ENCODE measurements around the gene NNAT. TPM values are rescaled to one million over a fixed set of nuclear protein-coding genes. Genes with fewer than 3 reads are reported as not detected.

Gene NNAT
- total RNA-seq, 1 experiment from 2014 or later, result not detected

GRCh38 chr20:37565134-37565811, 44.2 kb downstream of the NNAT start:
- intact Hi-C loops (cut with micrococcal nuclease; ENCODE audit: unreplicated experiment), result loop anchor here (2.0 to 10.0 kb wide), 4 partner anchors 332 to 840 kb away; no protein-coding TSS in a partner anchor
- Histone ChIP-seq H3K9me3 (ENCODE audit: low read depth, low read length, poor library complexity, severe bottlenecking) (no peaks in the 10 kb centered on the region), H3K4me1 (ENCODE audit: insufficient read depth, low read length, poor library complexity, severe bottlenecking) (peaks cover 23% of the 10 kb centered on the region), H3K27ac (ENCODE audit: low read depth, low read length, poor library complexity, severe bottlenecking) (no peak overlapping the region), H3K4me3 (ENCODE audit: low read depth, low read length, poor library complexity, severe bottlenecking) (no peak overlapping the region), H3K27me3 (replicated peaks; ENCODE audit: insufficient read depth, low read depth, low read length, poor library complexity) (no peaks in the 10 kb centered on the region), H3K36me3 (ENCODE audit: insufficient read depth, low read length, poor library complexity, severe bottlenecking) (no peaks in the 10 kb centered on the region)
- DNase-seq (ENCODE audit: low spot score), result no peak
- BruUV-seq (replicated peaks), result no TSS peak
- POLR2A ChIA-PET (ENCODE audit: low non-redundant PET), result interaction anchor here (0.6 kb wide), 1 partner anchor 24 kb away, joined by 10 read pairs; no protein-coding TSS in a partner anchor
- TF ChIP-seq EZH2 (IDR thresholded peaks at IDR 0.05; ENCODE audit: borderline replicate concordance, low read depth, low read length, poor library complexity, severe bottlenecking) (no peak), CTCF (conservative IDR thresholded peaks at IDR 0.05; ENCODE audit: low read depth, low read length) (no peak)
- CTCF ChIA-PET, result interaction anchor here (0.5 kb wide), 2 partner anchors 32 to 427 kb away, joined by 5 to 7 read pairs; no protein-coding TSS in a partner anchor

GRCh38 chr20:37566590-37567330, 45.7 kb downstream of the NNAT start:
- Histone ChIP-seq H3K4me1 (ENCODE audit: insufficient read depth, low read length, poor library complexity, severe bottlenecking) (peaks cover 23% of the 10 kb centered on the region), H3K4me3 (ENCODE audit: low read depth, low read length, poor library complexity, severe bottlenecking) (no peak overlapping the region), H3K27ac (ENCODE audit: low read depth, low read length, poor library complexity, severe bottlenecking) (no peak overlapping the region), H3K36me3 (ENCODE audit: insufficient read depth, low read length, poor library complexity, severe bottlenecking) (no peaks in the 10 kb centered on the region), H3K9me3 (ENCODE audit: low read depth, low read length, poor library complexity, severe bottlenecking) (no peaks in the 10 kb centered on the region), H3K27me3 (replicated peaks; ENCODE audit: insufficient read depth, low read depth, low read length, poor library complexity) (no peaks in the 10 kb centered on the region)
- TF ChIP-seq EZH2 (IDR thresholded peaks at IDR 0.05; ENCODE audit: borderline replicate concordance, low read depth, low read length, poor library complexity, severe bottlenecking) (no peak), CTCF (conservative IDR thresholded peaks at IDR 0.05; ENCODE audit: low read depth, low read length) (no peak)
- no TSS peak for BruUV-seq (replicated peaks)
- CTCF ChIA-PET, result interaction anchor here (0.9 kb wide), 1 partner anchor 426 kb away, joined by 5 read pairs; no protein-coding TSS in a partner anchor
- no peak for DNase-seq (ENCODE audit: low spot score)
- intact Hi-C loops (cut with micrococcal nuclease; ENCODE audit: unreplicated experiment), result loop anchor here (5.0 to 10.0 kb wide), 2 partner anchors 331 to 838 kb away; no protein-coding TSS in a partner anchor
- POLR2A ChIA-PET (ENCODE audit: low non-redundant PET), result no interaction called here

GRCh38 chr20:37567331-37567665, 46.2 kb downstream of the NNAT start:
- no peaks in the 10 kb centered on the region for H3K27me3 ChIP-seq (replicated peaks; ENCODE audit: insufficient read depth, low read depth, low read length, poor library complexity)
- CTCF ChIA-PET, result interaction anchor here (0.9 kb wide), 1 partner anchor 426 kb away, joined by 5 read pairs; no protein-coding TSS in a partner anchor
- intact Hi-C loops (cut with micrococcal nuclease; ENCODE audit: unreplicated experiment), result loop anchor here (5.0 to 10.0 kb wide), 2 partner anchors 330 to 838 kb away; no protein-coding TSS in a partner anchor

More at GRCh38 chr20:37567331-37567665, 46.2 kb downstream of the NNAT start:
- DNase-seq (ENCODE audit: low spot score), result peak; percentile 21
- BruUV-seq (replicated peaks), result no TSS peak
- Histone ChIP-seq H3K4me3 (ENCODE audit: low read depth, low read length, poor library complexity, severe bottlenecking) (peak overlapping the region; percentile 13), H3K36me3 (ENCODE audit: insufficient read depth, low read length, poor library complexity, severe bottlenecking) (no peaks in the 10 kb centered on the region), H3K27ac (ENCODE audit: low read depth, low read length, poor library complexity, severe bottlenecking) (no peak overlapping the region), H3K9me3 (ENCODE audit: low read depth, low read length, poor library complexity, severe bottlenecking) (no peaks in the 10 kb centered on the region), H3K4me1 (ENCODE audit: insufficient read depth, low read length, poor library complexity, severe bottlenecking) (peaks cover 23% of the 10 kb centered on the region)
- TF ChIP-seq EZH2 (IDR thresholded peaks at IDR 0.05; ENCODE audit: borderline replicate concordance, low read depth, low read length, poor library complexity, severe bottlenecking) (no peak), CTCF (conservative IDR thresholded peaks at IDR 0.05; ENCODE audit: low read depth, low read length) (no peak)
- POLR2A ChIA-PET (ENCODE audit: low non-redundant PET), result no interaction called here
